HUES64 (cell line): ENCODE measurements around the gene COBL.

Experiments used
- H3K27ac ChIP-seq: 2 replicates; pipeline ENCODE4 v1.7.0; 2013; ENCODE audit warnings: low read depth, low read length, inconsistent platforms
- H3K27me3 ChIP-seq: 2 replicates; pipeline ENCODE4 v1.6.1; 2013; ENCODE audit warnings: mild to moderate bottlenecking, low read length; ENCODE audit not compliant: insufficient read depth
- H3K36me3 ChIP-seq: 2 replicates; pipeline ENCODE4 v1.6.1; 2013; ENCODE audit warnings: mild to moderate bottlenecking, low read length; ENCODE audit not compliant: insufficient read depth
- H3K4me1 ChIP-seq: 2 replicates; pipeline ENCODE4 v1.6.1; 2013; ENCODE audit warnings: mild to moderate bottlenecking, low read length, moderate library complexity; ENCODE audit not compliant: insufficient read depth
- H3K4me3 ChIP-seq: 2 replicates; pipeline ENCODE4 v1.5.1; 2013; ENCODE audit warnings: mild to moderate bottlenecking, low read length, moderate library complexity
- H3K9ac ChIP-seq: 2 replicates; pipeline ENCODE4 v1.6.1; 2013; ENCODE audit warnings: mild to moderate bottlenecking, low read depth, low read length
- H3K9me3 ChIP-seq: 2 replicates; pipeline ENCODE4 v1.6.1; 2013; ENCODE audit warnings: low read depth, low read length; ENCODE audit not compliant: insufficient read depth
- WGBS: fragments of 150-250, 120-280 bp; methylation state at CpG from one replicate; pipeline ENCODE4 v1.1.7; 2013; ENCODE audit warnings: missing lambda C conversion rate; 5-methylcytosine and 5-hydroxymethylcytosine counted together

The COBL gene

DNA sequence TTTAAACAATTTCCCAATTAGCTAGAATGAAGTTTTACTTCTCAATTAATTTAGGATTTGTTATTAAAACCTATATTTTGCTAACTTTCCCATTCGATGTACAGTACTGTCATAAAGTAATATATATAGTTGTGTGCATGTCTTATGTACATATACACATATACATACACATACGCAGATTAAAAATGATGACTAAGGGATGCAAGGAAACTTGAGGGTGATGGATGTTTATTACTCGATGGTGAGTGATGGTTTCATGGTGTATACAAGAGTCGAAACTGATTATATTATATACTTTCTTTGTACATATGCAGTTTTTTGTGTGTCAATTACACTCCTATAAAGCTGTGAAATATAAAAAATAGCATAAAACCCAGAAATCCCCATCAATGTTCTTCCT is 248.2 kb downstream of the COBL start:
- Histone ChIP-seq H3K36me3 (no peaks in the 10 kb centered on the region), H3K27me3 (no peaks in the 10 kb centered on the region), H3K27ac (no peak overlapping the region), H3K4me1 (peaks cover 3% of the 10 kb centered on the region; the same call in 1 of the 2 replicates), H3K4me3 (no peak overlapping the region), H3K9me3 (no peaks in the 10 kb centered on the region), H3K9ac (no peak overlapping the region)
- WGBS = no CpG with 5 or more reads among the region's 4 CpGs

DNA sequence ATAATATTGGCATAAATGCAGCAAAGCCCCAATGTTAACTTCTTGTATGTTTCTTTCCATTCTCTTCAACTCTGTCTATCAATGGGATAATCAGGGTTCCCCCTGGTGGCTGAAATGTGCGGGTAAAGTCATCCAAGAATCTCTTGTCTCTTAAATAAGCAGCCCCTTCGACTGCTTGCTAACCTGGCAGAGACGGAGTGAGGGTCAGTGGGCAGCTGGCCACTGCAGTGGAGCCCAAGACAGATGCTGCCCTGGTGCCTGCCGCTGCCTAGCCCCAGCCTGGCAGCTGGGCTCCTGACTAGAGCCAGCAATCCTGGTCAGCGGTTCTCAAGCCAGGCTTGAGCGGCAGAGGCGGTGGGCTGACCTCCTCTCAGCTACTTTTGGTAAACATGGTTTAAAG is 248.9 kb downstream of the COBL start:
- Histone ChIP-seq H3K27ac (no peak overlapping the region), H3K9ac (no peak overlapping the region), H3K4me1 (peaks cover 3% of the 10 kb centered on the region; the same call in 1 of the 2 replicates), H3K36me3 (no peaks in the 10 kb centered on the region), H3K9me3 (no peaks in the 10 kb centered on the region), H3K27me3 (no peaks in the 10 kb centered on the region), H3K4me3 (no peak overlapping the region)
- 56% methylated on average over 7 of the region's 7 CpGs for WGBS

DNA sequence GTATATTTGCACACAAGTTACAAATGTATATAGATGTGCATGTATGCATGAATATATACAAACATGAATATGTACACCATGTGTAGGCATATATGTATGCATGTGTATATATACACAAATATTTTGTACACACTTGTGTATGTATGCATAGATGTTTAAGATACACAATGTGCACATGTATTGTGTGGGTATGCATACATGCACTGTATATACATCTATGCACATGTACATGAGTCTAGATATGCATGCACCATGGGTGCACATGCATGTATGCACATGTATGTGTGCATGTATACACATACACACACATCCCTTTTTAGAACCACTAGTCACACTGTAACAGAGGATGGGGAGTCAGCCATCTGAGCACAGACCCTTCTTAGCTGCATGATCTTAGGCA is 249.4 kb downstream of the COBL start:
- H3K9me3 ChIP-seq = no peaks in the 10 kb centered on the region
- no peak overlapping the region for H3K27ac ChIP-seq
- H3K4me3 ChIP-seq = no peak overlapping the region
- no peaks in the 10 kb centered on the region for H3K27me3 ChIP-seq
- no peak overlapping the region for H3K9ac ChIP-seq
- H3K4me1 ChIP-seq = peaks cover 3% of the 10 kb centered on the region; the same call in 1 of the 2 replicates
- H3K36me3 ChIP-seq = no peaks in the 10 kb centered on the region

DNA sequence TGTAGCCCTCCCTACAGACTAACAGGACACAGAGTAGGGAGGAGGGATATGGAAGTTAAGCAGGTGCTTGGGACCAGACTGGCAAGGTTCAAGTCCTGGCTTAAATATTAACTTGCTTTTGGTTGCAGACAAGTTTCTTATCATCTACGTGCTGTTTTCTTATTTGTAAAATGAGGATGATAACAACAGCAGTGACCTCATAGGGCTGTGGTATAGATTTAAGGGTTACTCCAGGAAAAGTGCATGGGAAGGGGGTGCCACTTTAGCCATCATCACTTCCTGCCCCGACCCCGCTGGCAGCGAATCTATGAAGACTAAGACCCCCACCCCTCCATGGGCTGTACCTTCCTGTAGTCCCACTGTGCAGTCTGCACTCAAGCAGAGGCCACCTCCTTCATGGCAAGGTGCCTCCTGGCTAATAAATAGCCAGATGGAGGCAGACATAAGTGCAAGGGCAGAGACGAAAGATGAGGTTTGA is 250.2 kb downstream of the COBL start:
- Histone ChIP-seq H3K36me3 (no peaks in the 10 kb centered on the region), H3K4me3 (no peak overlapping the region), H3K9ac (no peak overlapping the region), H3K4me1 (peaks cover 3% of the 10 kb centered on the region; the same call in 1 of the 2 replicates), H3K9me3 (no peaks in the 10 kb centered on the region), H3K27me3 (no peaks in the 10 kb centered on the region), H3K27ac (no peak overlapping the region)
- 94% methylated on average over 5 of the region's 5 CpGs for WGBS

DNA sequence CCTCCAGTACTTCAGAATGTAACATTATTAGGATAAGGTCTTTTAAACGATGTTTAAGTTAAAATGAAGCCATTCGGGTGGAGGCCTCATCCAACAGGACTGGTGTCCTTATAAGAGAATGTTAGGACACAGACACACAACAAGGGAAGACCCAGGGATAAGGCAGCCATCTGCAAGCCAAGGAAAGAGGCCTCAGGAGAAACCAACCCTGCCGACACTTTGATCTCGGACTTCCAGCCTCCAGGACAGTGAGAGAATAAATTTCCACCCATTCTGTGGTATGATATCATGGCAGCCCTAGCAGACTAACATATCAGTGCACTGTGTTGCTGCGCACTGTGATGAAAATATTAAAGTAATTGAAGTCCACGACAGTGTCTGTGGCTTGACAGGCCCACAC is 250.8 kb downstream of the COBL start:
- H3K27me3 ChIP-seq = no peaks in the 10 kb centered on the region
- 92% methylated on average over 6 of the region's 6 CpGs for WGBS

DNA sequence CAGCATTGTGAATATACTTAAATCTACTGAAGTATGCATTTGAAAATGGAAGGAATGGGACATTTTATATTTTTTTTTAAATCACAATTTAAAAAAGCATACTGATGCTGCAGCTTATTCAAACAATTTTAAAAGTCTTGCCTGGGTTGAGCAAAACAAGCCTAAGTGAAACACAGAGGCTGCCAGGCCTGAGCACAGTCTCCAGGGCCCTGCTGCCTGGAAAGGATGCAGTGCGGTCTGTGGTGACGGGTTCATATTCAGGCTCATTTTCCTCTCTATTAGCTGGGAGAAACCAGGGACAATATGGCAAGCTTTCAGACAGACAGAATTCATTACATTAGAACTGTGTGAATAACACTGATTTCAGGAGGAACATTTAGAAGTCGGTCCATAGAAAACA is 251.9 kb downstream of the COBL start:
- Histone ChIP-seq H3K4me3 (no peak overlapping the region), H3K36me3 (no peaks in the 10 kb centered on the region), H3K4me1 (peaks cover 3% of the 10 kb centered on the region; the same call in 1 of the 2 replicates), H3K27ac (no peak overlapping the region), H3K27me3 (no peaks in the 10 kb centered on the region), H3K9me3 (no peaks in the 10 kb centered on the region), H3K9ac (no peak overlapping the region)
- WGBS = 93% methylated on average over 3 of the region's 3 CpGs

More for the DNA sequence above, 250.8 kb downstream of the COBL start:
- Histone ChIP-seq H3K27ac (no peak overlapping the region), H3K4me3 (no peak overlapping the region), H3K9me3 (no peaks in the 10 kb centered on the region), H3K36me3 (no peaks in the 10 kb centered on the region), H3K9ac (no peak overlapping the region), H3K4me1 (peaks cover 3% of the 10 kb centered on the region; the same call in 1 of the 2 replicates)

DNA sequence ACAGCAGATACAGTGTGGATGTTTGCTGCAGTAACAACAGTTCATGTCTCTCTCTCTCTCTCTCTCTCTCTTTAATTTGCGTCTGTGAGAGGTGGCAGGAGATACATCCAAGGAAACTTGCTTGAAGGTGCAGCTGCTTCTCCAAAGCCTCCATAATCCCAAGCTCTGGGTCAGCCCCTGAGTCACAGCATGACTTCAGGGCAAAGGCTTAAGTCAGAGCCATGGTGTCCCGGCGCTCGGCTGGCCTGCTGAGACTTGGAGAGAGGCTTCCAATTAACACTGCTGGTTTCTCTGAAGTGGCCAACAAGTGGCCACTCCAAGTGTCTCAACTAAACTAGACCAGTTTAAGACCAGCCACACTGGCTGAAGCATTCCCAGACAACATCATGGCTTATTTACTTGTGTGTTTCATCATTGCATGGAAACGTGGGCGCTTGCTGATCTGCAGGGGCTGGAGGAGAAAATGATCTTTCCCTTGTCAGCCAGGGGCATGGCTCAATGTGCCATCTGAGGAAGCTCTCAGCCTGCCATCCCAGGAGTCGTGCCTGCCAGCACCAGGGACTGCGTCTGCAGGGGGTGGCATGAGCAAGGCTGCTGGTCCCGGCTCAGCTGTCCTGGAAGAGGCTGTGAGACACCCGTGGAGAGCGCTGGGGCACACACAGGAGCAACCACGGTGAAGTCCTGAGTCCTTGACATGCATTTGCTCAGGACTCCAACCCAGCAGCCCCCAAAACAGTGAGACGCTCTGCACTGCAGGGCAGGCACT is 254.2 kb downstream of the COBL start:
- WGBS = 88% methylated on average over 13 of the region's 13 CpGs
- H3K27ac ChIP-seq = no peak overlapping the region
- H3K27me3 ChIP-seq = no peaks in the 10 kb centered on the region
- H3K9ac ChIP-seq = no peak overlapping the region
- no peaks in the 10 kb centered on the region for H3K9me3 ChIP-seq
- H3K4me1 ChIP-seq = peaks cover 2% of the 10 kb centered on the region; the same call in 1 of the 2 replicates
- H3K36me3 ChIP-seq = no peaks in the 10 kb centered on the region
- no peak overlapping the region for H3K4me3 ChIP-seq

DNA sequence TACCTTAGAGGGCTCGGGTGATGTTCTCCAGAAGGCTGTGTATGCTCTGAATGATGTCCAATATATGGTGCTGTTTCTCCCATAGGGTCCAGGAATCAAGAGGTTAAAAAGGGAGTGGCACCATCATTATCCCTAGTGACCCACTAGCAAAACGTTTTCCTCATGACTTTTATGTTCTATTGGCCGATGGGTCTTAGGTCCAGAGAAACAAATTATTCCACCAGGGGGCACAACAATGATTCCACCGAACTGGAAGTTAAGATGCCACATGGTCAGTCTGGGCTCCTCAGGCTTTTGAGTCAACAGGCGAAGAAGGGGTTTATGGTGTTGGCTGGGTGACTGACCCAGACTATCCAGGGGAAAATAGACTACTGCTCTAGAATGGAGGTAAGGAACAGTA is 256.1 kb downstream of the COBL start:
- H3K4me3 ChIP-seq = no peak overlapping the region
- H3K27me3 ChIP-seq = no peaks in the 10 kb centered on the region
- no peak overlapping the region for H3K27ac ChIP-seq
- H3K4me1 ChIP-seq = no peaks in the 10 kb centered on the region
- no peaks in the 10 kb centered on the region for H3K9me3 ChIP-seq
- no peak overlapping the region for H3K9ac ChIP-seq
- WGBS = 89% methylated on average over 5 of the region's 5 CpGs
- H3K36me3 ChIP-seq = no peaks in the 10 kb centered on the region

DNA sequence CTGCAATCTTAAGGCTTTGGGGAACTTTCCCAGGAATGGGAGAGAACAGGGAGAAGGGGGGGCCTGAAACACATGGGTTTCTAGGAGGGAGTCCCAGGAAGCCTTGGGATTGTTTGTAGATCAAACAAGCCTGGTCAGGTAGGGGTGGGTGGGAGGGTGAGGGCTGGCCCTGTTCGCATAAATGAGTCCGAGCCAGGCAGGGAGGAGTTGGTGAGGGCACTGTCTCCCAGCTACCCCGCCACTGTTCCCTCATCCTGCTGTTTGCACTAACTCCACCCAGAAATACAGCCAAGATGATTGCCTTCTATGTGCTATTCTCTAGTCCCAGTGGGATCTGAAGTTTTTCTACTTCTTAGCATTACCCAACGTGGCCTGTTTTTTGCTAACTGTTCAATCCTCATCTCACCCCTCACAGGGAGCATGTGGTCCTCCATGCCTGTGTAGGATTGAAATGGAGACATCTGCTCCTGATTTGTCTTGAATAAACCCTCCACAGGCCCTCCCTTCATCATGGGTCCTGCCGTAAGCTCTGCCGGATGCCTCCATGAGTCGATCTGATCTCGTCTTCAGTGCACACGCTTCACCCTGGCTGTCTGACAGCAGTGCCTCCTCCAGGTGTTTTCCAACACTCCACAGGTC is 257.0 kb downstream of the COBL start:
- no peak overlapping the region for H3K9ac ChIP-seq
- no peaks in the 10 kb centered on the region for H3K36me3 ChIP-seq
- H3K4me3 ChIP-seq = no peak overlapping the region
- no peaks in the 10 kb centered on the region for H3K27me3 ChIP-seq
- no peaks in the 10 kb centered on the region for H3K4me1 ChIP-seq
- H3K9me3 ChIP-seq = no peaks in the 10 kb centered on the region
- no peak overlapping the region for H3K27ac ChIP-seq
- WGBS = 94% methylated on average over 9 of the region's 9 CpGs

DNA sequence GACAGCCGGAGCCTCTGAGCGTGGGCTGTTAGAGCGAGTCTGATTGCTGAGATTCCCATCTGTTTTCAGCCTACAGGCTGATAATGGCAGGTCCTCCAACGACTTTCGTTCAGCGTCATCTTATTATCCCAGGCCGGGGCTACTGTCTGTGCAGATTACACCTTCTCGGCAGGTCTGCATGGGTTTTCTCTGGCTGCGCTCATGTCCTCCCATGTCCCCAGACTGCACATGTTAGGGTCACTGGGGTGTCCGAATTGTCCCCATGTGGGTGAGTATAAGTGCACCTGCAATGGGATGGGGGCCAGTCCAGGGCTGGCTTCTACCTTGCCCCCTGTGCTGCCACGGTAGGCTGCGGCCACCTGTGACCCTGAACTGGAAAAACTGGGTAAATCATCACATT is 257.8 kb downstream of the COBL start:
- WGBS = 96% methylated on average over 12 of the region's 12 CpGs
- Histone ChIP-seq H3K9ac (no peak overlapping the region), H3K9me3 (no peaks in the 10 kb centered on the region), H3K36me3 (no peaks in the 10 kb centered on the region), H3K27ac (no peak overlapping the region), H3K4me3 (no peak overlapping the region), H3K4me1 (no peaks in the 10 kb centered on the region), H3K27me3 (no peaks in the 10 kb centered on the region)

DNA sequence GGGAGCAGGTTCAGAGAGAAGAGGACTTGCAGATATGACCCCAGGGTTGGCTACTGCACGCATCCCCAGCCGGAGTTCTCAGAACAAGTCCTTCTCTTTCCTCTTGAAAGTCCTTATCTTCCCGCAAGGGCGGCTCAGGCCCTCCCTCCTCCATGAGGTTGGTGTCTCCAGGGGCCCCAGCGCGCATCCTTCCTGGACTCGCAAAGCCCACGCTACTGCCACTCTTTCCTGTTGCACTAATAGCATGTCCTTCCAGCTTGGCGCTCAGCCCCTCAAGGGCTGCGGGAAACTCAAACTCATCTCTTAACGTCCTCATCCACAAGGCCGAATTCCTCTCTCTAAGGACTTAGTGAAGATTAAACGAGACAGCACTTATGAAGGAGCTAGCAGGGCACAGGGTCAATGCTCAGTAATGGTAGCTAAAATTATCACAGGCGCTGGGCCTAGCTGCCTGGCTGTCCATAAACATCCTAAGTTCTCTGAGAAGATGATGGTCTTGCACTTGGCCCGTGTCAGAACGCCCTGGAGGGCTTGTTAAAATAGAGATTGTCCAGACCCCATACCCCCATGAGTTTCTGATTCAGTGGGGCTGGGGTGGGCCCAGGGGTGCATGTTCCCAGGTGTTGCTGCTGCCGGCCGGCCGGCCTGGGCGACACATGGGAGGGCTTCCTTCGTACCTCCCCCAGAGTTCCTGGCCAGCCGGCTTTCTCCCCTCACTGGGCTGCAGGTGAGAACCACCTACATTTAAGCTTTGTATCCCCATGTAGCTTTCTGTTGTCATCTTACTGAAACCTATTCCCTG is 261.4 kb downstream of the COBL start:
- Histone ChIP-seq H3K9me3 (no peaks in the 10 kb centered on the region), H3K9ac (no peak overlapping the region), H3K4me1 (no peaks in the 10 kb centered on the region), H3K27ac (no peak overlapping the region), H3K27me3 (no peaks in the 10 kb centered on the region), H3K4me3 (no peak overlapping the region), H3K36me3 (no peaks in the 10 kb centered on the region)
- WGBS = 96% methylated on average over 22 of the region's 22 CpGs
